Measurements from ENCODE around the gene SLC16A5.

The SLC16A5 gene

GRCh38 chr17:75097865-75098264, 10.1 kb downstream of the SLC16A5 start:
- H3K36me3 ChIP-seq = no peaks in the 10 kb centered on the region
- no peak for DNase-seq
- no peaks in the 10 kb centered on the region for H3K27me3 ChIP-seq
- no peaks in the 10 kb centered on the region for H3K4me1 ChIP-seq
- no peak for TF ChIP-seq CTCF (IDR thresholded peaks at IDR 0.05; ENCODE audit: low read depth, low read length)
- H3K4me3 ChIP-seq (ENCODE audit: low read depth, low read length) = no peak overlapping the region
- H3K9me3 ChIP-seq = no peaks in the 10 kb centered on the region

GRCh38 chr17:75098861-75099260, 11.1 kb downstream of the SLC16A5 start:
- DNase-seq = no peak
- Histone ChIP-seq H3K4me3 (ENCODE audit: low read depth, low read length) (no peak overlapping the region), H3K36me3 (no peaks in the 10 kb centered on the region), H3K27me3 (no peaks in the 10 kb centered on the region), H3K9me3 (no peaks in the 10 kb centered on the region), H3K4me1 (no peaks in the 10 kb centered on the region)
- no peak for TF ChIP-seq CTCF (IDR thresholded peaks at IDR 0.05; ENCODE audit: low read depth, low read length)

GRCh38 chr17:75099881-75100595, 12.3 kb downstream of the SLC16A5 start:
- TF ChIP-seq CTCF (IDR thresholded peaks at IDR 0.05; ENCODE audit: low read depth, low read length) = no peak

GRCh38 chr17:75102385-75102821, 14.6 kb downstream of the SLC16A5 start:
- no peak overlapping the region for H3K4me3 ChIP-seq (ENCODE audit: low read depth, low read length)
- H3K36me3 ChIP-seq = no peaks in the 10 kb centered on the region
- TF ChIP-seq CTCF (IDR thresholded peaks at IDR 0.05; ENCODE audit: low read depth, low read length) = no peak
- H3K9me3 ChIP-seq = no peaks in the 10 kb centered on the region
- H3K27me3 ChIP-seq = no peaks in the 10 kb centered on the region
- H3K4me1 ChIP-seq = no peaks in the 10 kb centered on the region
- no peak for DNase-seq

More at GRCh38 chr17:75099881-75100595, 12.3 kb downstream of the SLC16A5 start:
- Histone ChIP-seq H3K27me3 (no peaks in the 10 kb centered on the region), H3K4me1 (no peaks in the 10 kb centered on the region), H3K4me3 (ENCODE audit: low read depth, low read length) (no peak overlapping the region), H3K9me3 (no peaks in the 10 kb centered on the region), H3K36me3 (no peaks in the 10 kb centered on the region)
- DNase-seq = no peak

GRCh38 chr17:75103601-75104554, 16.1 kb downstream of the SLC16A5 start:
- no peak for TF ChIP-seq CTCF (IDR thresholded peaks at IDR 0.05; ENCODE audit: low read depth, low read length)
- Histone ChIP-seq H3K27me3 (no peaks in the 10 kb centered on the region), H3K9me3 (no peaks in the 10 kb centered on the region), H3K4me1 (no peaks in the 10 kb centered on the region), H3K4me3 (ENCODE audit: low read depth, low read length) (no peak overlapping the region), H3K36me3 (no peaks in the 10 kb centered on the region)
- no peak for DNase-seq
